Measurements from ENCODE around the gene XRCC5.

DNA sequence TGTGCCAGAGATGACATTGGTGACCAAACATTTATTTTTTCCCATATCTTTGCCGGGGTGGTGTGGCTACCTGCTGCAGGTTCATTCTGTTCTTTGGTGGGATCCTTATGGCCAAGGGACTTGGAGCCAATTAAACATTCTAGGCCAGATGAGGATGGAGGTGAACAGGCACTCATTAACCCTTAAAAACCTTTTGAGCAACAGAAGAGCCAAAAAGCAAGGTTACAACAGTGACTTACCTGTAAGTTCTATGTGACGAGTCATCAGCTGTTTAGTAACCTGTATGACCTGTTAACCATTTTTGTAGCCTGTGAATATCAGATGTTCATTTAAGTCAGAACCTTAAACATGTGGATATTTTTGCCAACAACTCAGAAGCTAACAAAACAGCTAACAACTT is 105.6 kb downstream of the XRCC5 start:
- TF ChIP-seq, protein P1, sequence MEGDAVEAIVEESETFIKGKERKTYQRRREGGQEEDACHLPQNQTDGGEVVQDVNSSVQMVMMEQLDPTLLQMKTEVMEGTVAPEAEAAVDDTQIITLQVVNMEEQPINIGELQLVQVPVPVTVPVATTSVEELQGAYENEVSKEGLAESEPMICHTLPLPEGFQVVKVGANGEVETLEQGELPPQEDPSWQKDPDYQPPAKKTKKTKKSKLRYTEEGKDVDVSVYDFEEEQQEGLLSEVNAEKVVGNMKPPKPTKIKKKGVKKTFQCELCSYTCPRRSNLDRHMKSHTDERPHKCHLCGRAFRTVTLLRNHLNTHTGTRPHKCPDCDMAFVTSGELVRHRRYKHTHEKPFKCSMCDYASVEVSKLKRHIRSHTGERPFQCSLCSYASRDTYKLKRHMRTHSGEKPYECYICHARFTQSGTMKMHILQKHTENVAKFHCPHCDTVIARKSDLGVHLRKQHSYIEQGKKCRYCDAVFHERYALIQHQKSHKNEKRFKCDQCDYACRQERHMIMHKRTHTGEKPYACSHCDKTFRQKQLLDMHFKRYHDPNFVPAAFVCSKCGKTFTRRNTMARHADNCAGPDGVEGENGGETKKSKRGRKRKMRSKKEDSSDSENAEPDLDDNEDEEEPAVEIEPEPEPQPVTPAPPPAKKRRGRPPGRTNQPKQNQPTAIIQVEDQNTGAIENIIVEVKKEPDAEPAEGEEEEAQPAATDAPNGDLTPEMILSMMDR (IDR thresholded peaks at IDR 0.05), result no peak
- no peak for TF ChIP-seq ZFX (IDR thresholded peaks at IDR 0.05; ENCODE audit: borderline replicate concordance)
